GM12872 (cell line): Measurements from ENCODE around the gene TP53I13.

ENCODE experiments used
- TF ChIP-seq, protein P1 (sequence below): IDR thresholded peaks from 3 replicates; pipeline ENCODE4 v1.5.1; 2011; ENCODE audit warnings: low read depth, mild to moderate bottlenecking, low read length, moderate library complexity; ENCODE audit not compliant: insufficient read depth

TP53I13 gene

DNA sequence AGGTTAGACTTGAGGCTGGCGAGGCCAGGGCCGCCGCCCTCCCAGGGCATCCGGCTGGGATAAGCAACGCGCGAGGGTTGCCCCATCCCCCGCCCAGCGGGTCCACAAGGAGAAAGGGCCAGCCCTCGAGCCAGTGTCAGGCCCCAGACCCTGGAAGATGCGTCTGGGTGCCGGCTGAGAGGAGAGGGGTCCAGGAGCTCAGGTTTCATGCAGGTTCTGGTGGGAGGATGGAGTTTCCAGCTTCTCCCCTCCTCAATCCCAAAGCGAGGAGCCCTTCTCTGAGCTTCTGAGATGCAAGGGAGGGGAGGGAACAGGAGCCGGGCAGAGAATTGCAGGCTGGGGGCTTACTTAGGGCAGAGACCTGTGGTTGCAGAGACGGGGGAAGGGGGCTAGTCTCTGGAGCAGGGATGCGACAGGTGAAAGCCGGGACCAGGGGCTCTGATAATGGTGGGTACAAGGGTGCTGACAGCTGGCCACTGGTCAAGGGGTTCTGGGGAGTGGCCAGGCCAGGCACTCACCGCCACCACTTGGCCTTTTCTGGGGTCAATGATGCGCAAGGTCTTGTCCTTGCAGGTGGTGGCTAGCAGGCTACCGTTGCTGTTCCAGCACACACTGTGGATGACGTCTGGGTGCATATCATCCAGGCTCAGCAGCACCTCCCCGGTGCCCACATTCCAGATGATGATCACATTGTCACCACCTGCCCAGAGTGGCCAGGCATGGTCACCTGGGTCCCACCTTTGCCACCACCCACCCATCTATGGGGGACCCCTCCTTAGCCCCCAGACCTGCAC lies 50.0 kb downstream of the TP53I13 start:
- TF ChIP-seq, protein P1, sequence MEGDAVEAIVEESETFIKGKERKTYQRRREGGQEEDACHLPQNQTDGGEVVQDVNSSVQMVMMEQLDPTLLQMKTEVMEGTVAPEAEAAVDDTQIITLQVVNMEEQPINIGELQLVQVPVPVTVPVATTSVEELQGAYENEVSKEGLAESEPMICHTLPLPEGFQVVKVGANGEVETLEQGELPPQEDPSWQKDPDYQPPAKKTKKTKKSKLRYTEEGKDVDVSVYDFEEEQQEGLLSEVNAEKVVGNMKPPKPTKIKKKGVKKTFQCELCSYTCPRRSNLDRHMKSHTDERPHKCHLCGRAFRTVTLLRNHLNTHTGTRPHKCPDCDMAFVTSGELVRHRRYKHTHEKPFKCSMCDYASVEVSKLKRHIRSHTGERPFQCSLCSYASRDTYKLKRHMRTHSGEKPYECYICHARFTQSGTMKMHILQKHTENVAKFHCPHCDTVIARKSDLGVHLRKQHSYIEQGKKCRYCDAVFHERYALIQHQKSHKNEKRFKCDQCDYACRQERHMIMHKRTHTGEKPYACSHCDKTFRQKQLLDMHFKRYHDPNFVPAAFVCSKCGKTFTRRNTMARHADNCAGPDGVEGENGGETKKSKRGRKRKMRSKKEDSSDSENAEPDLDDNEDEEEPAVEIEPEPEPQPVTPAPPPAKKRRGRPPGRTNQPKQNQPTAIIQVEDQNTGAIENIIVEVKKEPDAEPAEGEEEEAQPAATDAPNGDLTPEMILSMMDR: no peak

DNA sequence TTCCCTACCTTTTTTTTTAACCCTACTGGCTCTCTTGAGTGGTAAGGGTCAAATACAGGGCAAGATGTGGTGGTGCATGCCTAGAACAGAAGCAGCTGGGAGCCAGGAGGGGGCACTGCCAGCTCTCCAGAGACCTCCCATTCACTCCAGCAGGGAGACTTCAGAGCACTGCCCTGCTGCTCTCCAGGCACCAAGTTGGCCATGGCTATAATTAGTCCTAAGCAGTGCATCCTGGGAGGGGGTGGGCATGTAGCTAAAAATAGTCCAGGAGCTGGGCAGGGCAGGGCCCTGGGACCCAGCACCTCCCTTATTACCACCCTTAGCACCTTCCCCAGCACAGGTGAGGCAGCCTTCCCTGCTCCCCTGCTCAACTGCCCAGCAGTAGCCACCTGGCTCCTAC lies 50.8 kb downstream of the TP53I13 start:
- TF ChIP-seq, protein P1: peak; percentile 49; the same call in 2 of the 3 replicates

DNA sequence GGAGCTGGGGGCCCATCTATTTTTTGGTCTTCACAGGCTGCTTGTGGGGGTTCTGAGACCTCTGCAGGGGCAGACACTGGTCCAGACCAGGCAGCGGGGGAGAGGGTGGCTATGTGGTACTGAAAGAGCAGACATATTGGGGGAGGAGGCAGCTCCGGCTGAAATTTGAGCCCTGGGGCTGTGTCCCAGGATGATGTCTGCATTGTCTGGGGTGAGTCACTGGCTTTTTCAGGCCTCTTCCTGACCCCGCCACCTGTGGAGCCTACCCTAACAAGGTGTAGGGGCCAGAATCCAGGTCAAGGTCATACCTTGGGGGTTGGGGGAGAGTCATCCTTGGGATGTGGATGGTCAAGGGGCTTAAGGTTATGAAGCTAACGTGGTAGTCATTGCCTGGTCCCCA lies 51.8 kb downstream of the TP53I13 start:
- TF ChIP-seq, protein P1: no peak

DNA sequence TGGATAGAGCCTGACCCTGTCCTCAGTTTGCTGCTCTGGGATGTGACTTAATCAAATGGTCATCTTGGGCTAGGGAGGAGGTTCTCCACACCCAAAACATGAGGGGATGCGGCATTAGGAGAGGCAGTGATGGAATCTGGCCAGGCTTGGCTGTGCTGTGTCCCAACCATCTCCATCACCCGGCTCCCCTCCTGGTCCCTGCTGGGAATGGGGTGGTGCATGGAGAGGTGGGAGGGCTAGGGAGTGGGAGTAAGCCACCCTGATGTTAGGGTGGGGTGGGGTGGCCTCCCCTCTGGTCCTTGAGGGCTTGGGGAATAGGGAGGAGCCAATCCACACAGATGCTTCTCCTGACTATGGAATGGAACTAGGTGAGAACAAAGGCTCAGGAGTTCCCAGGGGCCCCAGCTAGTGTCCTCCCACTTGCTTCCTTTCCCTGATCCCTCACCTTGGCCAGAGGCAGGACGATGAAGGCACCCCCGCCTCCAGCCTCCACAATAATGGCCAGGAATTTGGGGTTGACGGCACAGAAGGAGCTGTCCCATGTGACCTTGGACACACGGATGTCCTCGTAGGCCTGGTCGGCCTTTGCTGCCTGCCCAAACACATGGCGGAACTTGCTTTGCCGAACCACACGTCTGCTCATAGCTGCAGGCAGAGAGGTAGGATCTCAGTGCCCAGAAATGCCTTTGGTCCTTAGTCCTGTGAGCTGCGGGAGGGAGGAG lies 52.4 kb downstream of the TP53I13 start:
- TF ChIP-seq, protein P1: no peak

DNA sequence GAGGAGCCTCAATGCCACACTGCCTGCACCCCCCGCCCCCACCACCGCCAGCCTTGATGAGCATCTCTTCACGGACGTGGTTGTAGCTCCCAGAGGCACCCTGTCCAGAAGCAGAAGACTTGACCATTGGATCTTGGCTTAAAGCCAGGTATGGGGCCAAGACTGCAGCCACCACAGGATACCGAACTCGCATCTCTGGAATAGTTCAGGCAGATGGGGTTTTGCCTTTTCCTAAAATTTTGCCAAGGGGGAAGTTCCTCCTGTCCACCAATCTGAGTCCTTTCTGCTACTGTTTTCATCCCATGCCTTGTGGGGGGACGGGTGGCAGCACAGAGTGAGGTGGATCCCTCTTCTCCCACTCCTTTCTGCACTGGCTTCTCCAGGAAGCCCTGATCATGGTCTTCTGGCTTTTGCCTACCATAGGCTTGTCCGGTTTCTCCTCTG lies 53.3 kb downstream of the TP53I13 start:
- TF ChIP-seq, protein P1: no peak
